Renal cortex interstitium (tissue), 15 donors: ENCODE results near the gene XAGE1A. TPM values are rescaled to one million over a fixed set of nuclear protein-coding genes. Genes with fewer than 3 reads are reported as not detected.
"Not testable (repeated sequence)": the region's sequence is repeated elsewhere in the genome, so short reads cannot be mapped to it uniquely, and the experiment has no call there.

Experiments used
- DNase-seq, 11 donors: peaks; one replicate each; pipeline ENCODE4 v3.0.0-alpha.2; 2013; ENCODE audit warnings: low read depth in 9 of 11, low spot score in 4 of 11; ENCODE audit errors: extremely low read depth in 1 of 11
- long read RNA-seq, 16 experiments: transcript quantifications; one replicate each; lab custom pipeline, GENCODE V29; 2026
- polyA plus RNA-seq, 3 donors: library from polyadenylated mRNA; unstranded; fragments of 120-200 nt; gene quantifications; one replicate each; pipeline ENCODE4 v1.2.1, GENCODE V29; 2013; ENCODE audit not compliant: insufficient read length in 3 of 3

XAGE1A gene, protein sequence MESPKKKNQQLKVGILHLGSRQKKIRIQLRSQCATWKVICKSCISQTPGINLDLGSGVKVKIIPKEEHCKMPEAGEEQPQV
- polyA plus RNA-seq = not detected
- long read RNA-seq, donor 1 = 0 reads
- long read RNA-seq, donor 2 = 0 reads
- long read RNA-seq, donor 3 = 0 reads
- long read RNA-seq, donor 4 = 0 reads
- long read RNA-seq, donor 5 = 0 reads
- long read RNA-seq, donor 6 = 0 reads
- long read RNA-seq, donor 7 = 0 reads
- long read RNA-seq, donor 8 = 0 reads
- long read RNA-seq, donor 9 = 0 reads
- long read RNA-seq, donor 10 = 0 reads
- long read RNA-seq, donor 11 = 0 reads
- long read RNA-seq, donor 12 = 0 reads
- long read RNA-seq, donor 13 = 0 reads
- long read RNA-seq, donor 14 = 0 reads
- long read RNA-seq, donor 15 = 0 reads
- long read RNA-seq, donor 16 = 0 reads

DNA sequence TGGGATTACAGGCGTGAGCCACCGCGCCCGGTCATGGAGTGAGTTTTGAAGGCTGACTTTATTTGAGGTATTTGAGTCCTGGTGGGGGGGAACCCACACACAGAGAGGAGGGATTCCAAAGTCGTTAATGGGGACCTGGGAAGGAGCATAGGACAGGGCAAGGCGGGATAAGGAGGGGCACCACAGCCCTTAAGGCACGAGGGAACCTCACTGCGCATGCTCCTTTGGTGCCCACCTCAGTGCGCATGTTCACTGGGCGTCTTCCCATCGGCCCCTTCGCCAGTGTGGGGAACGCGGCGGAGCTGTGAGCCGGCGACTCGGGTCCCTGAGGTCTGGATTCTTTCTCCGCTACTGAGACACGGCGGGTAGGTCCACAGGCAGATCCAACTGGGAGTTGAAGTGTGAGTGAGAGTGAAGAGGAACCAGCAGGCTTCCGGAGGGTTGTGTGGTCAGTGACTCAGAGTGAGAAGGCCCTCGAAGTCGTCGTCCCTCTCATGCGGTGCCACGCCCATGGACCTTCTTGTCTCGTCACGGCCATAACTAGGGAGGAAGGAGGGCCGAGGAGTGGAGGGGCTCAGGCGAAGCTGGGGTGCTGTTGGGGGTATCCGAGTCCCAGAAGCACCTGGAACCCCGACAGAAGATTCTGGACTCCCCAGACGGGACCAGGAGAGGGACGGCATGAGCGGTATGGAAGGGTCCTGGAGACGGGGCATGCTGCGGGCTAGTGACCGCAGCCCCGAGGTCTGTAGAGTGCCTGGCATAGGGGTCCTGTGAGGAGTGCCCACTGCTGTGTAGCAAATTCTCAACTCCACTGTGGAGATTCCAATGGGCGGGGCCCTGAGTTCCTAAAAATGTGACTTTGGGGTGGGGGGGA, at the start of gene XAGE1A:
XAGE1A (plus strand) TSS at position 264 of the 874 bp plus-strand sequence. CDS start 1,554 bp downstream, outside the sequence.
- DNase-seq = not testable (repeated sequence)

- not testable (repeated sequence) for DNase-seq
These were observed 43.6 kb upstream of the XAGE1A start for GRCh38 chrX:52452031-52452430.

DNA sequence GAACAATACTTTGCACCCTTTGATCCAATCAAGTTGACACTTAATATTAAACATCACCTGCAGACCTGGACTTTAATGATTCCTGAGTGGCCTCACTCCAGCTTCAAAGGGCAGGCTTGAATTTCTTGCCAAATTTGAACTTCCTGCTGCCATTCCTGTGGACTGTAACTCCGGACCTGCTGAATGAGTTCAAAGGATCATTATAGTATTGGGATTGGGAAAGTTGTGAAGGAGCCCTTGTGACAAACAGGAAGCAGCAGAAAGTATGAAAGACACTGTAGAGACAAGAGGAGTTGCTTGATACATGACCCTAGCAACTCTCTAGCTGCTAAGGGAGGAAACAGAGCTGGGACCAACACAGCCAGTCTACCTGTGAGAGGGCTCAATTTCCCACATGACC, 24.3 kb upstream of the XAGE1A start:
- DNase-seq = not testable (repeated sequence)

GRCh38 chrX:52496419-52496772, 788 bp downstream of the XAGE1A start:
- not testable (repeated sequence) for DNase-seq

DNA sequence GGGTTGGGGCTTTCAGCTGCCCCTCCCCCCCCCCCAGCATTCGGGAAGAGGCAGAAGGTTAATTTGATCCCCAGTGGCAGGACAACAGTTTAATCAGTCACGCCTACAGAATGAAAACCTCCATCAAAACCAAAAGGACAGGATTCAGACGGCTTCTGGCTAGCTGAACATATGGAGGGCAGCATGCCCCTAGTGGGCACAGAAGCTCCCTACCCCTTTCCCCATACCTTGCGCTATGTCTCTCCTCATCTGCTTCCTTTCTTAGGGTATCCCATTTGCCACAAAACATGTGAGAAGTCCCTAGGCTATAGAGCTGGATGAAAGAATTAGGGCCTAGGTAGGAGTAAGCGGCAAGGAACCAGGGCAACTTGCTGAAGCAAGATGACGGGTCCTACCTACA, 5.8 kb downstream of the XAGE1A start:
- DNase-seq = not testable (repeated sequence)

- DNase-seq = no peak
These were observed 8.9 kb downstream of the XAGE1A start for GRCh38 chrX:52504551-52504950.

- no peak for DNase-seq
These were observed 11.7 kb downstream of the XAGE1A start for GRCh38 chrX:52507331-52507730.

- no peak for DNase-seq
These were observed 14.3 kb downstream of the XAGE1A start for GRCh38 chrX:52509916-52510315.

DNA sequence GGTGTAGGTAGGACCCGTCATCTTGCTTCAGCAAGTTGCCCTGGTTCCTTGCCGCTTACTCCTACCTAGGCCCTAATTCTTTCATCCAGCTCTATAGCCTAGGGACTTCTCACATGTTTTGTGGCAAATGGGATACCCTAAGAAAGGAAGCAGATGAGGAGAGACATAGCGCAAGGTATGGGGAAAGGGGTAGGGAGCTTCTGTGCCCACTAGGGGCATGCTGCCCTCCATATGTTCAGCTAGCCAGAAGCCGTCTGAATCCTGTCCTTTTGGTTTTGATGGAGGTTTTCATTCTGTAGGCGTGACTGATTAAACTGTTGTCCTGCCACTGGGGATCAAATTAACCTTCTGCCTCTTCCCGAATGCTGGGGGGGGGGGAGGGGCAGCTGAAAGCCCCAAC, 15.5 kb downstream of the XAGE1A start:
- not testable (repeated sequence) for DNase-seq

- DNase-seq = not testable (repeated sequence)
These were observed 20.7 kb downstream of the XAGE1A start for GRCh38 chrX:52516110-52516986.

- not testable (repeated sequence) for DNase-seq
These were observed 21.3 kb downstream of the XAGE1A start, which contains the start of gene XAGE1B for GRCh38 chrX:52516987-52517325. Gene XAGE1B, minus strand, starts transcription at chrX:52517063. Its CDS starts 1,536 bp downstream, at chrX:52515527.

DNA sequence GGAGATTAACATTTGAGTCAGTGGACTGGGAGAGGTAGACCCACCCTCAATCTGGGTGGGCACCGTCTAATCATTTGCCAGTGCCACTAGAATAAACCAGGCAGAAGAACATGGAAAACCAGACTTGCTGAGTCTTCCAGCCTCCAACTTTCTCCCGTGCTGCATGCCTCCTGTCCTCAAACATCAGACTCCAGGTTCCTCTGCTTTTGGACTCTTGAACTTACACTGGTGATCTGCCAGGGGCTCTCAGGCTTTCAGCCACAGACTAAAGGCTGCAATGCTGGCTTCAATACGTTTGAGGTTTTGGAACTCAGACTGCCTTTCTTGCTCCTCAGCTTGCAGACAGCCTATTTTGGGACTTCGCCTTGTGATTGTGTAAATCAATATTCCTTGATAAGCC, 45.4 kb downstream of the XAGE1A start:
- DNase-seq = not testable (repeated sequence)

- no peak for DNase-seq
These were observed 46.7 kb downstream of the XAGE1A start for GRCh38 chrX:52542311-52542710.

- no peak for DNase-seq
These were observed 48.7 kb downstream of the XAGE1A start for GRCh38 chrX:52544147-52544840.

DNA sequence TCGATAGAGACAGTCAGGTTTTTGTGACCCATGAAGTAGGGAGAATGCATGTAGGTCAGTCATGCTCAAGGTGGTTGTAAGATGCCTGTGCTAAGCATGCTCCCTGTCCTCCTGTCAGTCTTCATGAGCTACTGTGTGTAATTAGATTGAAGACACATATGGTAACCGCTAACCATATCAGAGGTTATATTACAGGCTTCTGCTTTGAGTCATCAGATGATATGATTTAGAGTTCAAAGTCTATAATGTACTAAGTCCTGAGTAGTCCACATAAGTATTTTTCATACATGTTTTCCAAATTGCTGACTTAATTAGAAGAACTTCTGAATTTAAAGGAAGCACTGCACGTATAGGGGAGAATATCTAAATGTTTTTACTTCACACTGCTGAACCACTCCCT, 53.2 kb downstream of the XAGE1A start:
- DNase-seq = not testable (repeated sequence)
